K562 (cell line): ENCODE results near the gene R3HDM2. TPM values are rescaled to one million over a fixed set of nuclear protein-coding genes. Genes with fewer than 3 reads are reported as not detected.
A peak's percentile ranks its signal among the peaks of the same experiment; 100 is the strongest.

Experiments used
- CBX2 ChIP-seq: fragments of 200-600 bp; sonication (generic); IDR thresholded peaks from one replicate; pipeline ENCODE4 v1.6.1; 2012; ENCODE audit warnings: mild to moderate bottlenecking, low read length, inconsistent platforms; ENCODE audit not compliant: insufficient read depth, poor library complexity, severe bottlenecking
- CREB3L1 ChIP-seq: fragments of 450-650 bp; IDR thresholded peaks from 2 replicates; pipeline ENCODE4 v1.6.1; 2014; ENCODE audit warnings: low read depth, mild to moderate bottlenecking, moderate library complexity, borderline replicate concordance
- CREM ChIP-seq: IDR thresholded peaks from 2 replicates; pipeline ENCODE4 v1.6.1; 2014; ENCODE audit warnings: antibody characterized with exemption, low read depth
- FOXJ2 ChIP-seq: fragments of 200-800 bp; sonication (Bioruptor generic); IDR thresholded peaks from 2 replicates; pipeline ENCODE4 v1.6.1; 2016; ENCODE audit warnings: missing genetic modification characterization, missing compliant biosample characterization
- HDAC2 ChIP-seq: fragments of 450-650 bp; IDR thresholded peaks from 2 replicates; pipeline ENCODE4 v1.6.1; 2016; ENCODE audit warnings: mild to moderate bottlenecking
- HMG20B ChIP-seq: fragments of 250-450 bp; sonication (Bioruptor Pico); IDR thresholded peaks from 2 replicates; pipeline ENCODE4 v1.5.0; 2021; ENCODE audit warnings: mild to moderate bottlenecking
- MAFF ChIP-seq: IDR thresholded peaks from 2 replicates; pipeline ENCODE4 v1.6.1; 2012; ENCODE audit warnings: low read length, improper control_type of control experiment
- POLR2H ChIP-seq: IDR thresholded peaks from 2 replicates; pipeline ENCODE4 v1.6.1; 2016; ENCODE audit warnings: missing genetic modification characterization, low read depth, mild to moderate bottlenecking, control low read depth, missing compliant biosample characterization, moderate library complexity
- ZNF212 ChIP-seq: fragments of 450-650 bp; formaldehyde crosslinking; IDR thresholded peaks from 2 replicates; pipeline ENCODE4 v1.4.0; 2020; ENCODE audit warnings: mild to moderate bottlenecking
- ZNF311 ChIP-seq: fragments of 250-450 bp; sonication (Bioruptor Pico); IDR thresholded peaks from 2 replicates; pipeline ENCODE4 v1.4.0; 2020; ENCODE audit warnings: mild to moderate bottlenecking, moderate library complexity
- polyA plus RNA-seq, 8 experiments: library from polyadenylated mRNA; depleted of rRNA in 4 of 8; stranded (reverse) in 5 of 8; unstranded in 3 of 8; fragments of >200 nt; fragmentation: Nextera tagmentation in 2 of 8; fragmentation: Illumina TruSeq in 1 of 8; extraction: Ambion mirVana in 2 of 8; extraction: Trizol in 1 of 8; gene quantifications; 2 replicates each; pipeline versions ENCODE4 v1.2.1 to v1.2.3, GENCODE V29; 2011 to 2014; ENCODE audit warnings: inconsistent platforms in 1 of 8, missing spikeins in 1 of 8
- total RNA-seq, 7 experiments: library from RNA; depleted of rRNA in 6 of 7; stranded (reverse); fragments of >200 nt in 6 of 7; fragmentation: Illumina TruSeq in 2 of 7; extraction: Trizol in 2 of 7; gene quantifications; 2 replicates each; pipeline versions ENCODE4 v1.2.1 to v1.2.3, GENCODE V29; 2011 to 2021; ENCODE audit warnings: low replicate concordance in 1 of 7
- TF ChIP-seq, protein P1 (sequence below): sonication (generic); formaldehyde crosslinking; IDR thresholded peaks from 2 replicates; pipeline ENCODE4 v1.8.1; 2023; ENCODE audit warnings: mild to moderate bottlenecking, missing genetic modification reagents
- TF ChIP-seq, protein P2 (sequence below), 2 experiments: fragments of 450-650 bp; formaldehyde crosslinking in 1 of 2; IDR thresholded peaks; 2 replicates each; pipeline versions ENCODE4 v1.4.0 to v1.6.1; 2014 to 2020; ENCODE audit warnings: mild to moderate bottlenecking in 2 of 2, borderline replicate concordance in 1 of 2, low read depth in 1 of 2

Gene R3HDM2
- total and polyA plus RNA-seq, 9 of the 15 experiments (the other 6 are each of a cell fraction or from before 2014, with no cell fraction given) = 3.3 to 18.8 (median 9.0) TPM

GRCh38 chr12:57458665-57459054 is 27.8 kb upstream of the R3HDM2 start (continued):
- TF ChIP-seq, protein P1, sequence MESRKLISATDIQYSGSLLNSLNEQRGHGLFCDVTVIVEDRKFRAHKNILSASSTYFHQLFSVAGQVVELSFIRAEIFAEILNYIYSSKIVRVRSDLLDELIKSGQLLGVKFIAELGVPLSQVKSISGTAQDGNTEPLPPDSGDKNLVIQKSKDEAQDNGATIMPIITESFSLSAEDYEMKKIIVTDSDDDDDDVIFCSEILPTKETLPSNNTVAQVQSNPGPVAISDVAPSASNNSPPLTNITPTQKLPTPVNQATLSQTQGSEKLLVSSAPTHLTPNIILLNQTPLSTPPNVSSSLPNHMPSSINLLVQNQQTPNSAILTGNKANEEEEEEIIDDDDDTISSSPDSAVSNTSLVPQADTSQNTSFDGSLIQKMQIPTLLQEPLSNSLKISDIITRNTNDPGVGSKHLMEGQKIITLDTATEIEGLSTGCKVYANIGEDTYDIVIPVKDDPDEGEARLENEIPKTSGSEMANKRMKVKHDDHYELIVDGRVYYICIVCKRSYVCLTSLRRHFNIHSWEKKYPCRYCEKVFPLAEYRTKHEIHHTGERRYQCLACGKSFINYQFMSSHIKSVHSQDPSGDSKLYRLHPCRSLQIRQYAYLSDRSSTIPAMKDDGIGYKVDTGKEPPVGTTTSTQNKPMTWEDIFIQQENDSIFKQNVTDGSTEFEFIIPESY (CRISPR knock-in tag) = 0 out of 2 replicates have a peak, but pooled peaks have one; percentile 1
- TF ChIP-seq FOXJ2 (tag) = no peak
- TF ChIP-seq HDAC2 = 0 out of 2 replicates have a peak, but pooled peaks have one; percentile 11
- TF ChIP-seq, protein P2, sequence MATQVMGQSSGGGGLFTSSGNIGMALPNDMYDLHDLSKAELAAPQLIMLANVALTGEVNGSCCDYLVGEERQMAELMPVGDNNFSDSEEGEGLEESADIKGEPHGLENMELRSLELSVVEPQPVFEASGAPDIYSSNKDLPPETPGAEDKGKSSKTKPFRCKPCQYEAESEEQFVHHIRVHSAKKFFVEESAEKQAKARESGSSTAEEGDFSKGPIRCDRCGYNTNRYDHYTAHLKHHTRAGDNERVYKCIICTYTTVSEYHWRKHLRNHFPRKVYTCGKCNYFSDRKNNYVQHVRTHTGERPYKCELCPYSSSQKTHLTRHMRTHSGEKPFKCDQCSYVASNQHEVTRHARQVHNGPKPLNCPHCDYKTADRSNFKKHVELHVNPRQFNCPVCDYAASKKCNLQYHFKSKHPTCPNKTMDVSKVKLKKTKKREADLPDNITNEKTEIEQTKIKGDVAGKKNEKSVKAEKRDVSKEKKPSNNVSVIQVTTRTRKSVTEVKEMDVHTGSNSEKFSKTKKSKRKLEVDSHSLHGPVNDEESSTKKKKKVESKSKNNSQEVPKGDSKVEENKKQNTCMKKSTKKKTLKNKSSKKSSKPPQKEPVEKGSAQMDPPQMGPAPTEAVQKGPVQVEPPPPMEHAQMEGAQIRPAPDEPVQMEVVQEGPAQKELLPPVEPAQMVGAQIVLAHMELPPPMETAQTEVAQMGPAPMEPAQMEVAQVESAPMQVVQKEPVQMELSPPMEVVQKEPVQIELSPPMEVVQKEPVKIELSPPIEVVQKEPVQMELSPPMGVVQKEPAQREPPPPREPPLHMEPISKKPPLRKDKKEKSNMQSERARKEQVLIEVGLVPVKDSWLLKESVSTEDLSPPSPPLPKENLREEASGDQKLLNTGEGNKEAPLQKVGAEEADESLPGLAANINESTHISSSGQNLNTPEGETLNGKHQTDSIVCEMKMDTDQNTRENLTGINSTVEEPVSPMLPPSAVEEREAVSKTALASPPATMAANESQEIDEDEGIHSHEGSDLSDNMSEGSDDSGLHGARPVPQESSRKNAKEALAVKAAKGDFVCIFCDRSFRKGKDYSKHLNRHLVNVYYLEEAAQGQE (IDR thresholded peaks at IDR 0.05; ENCODE audit: borderline replicate concordance) = no peak
- TF ChIP-seq, protein P2 (CRISPR knock-in tag; IDR thresholded peaks at IDR 0.05; ENCODE audit: low read depth) = no peak
- no peak for TF ChIP-seq CREB3L1
- TF ChIP-seq MAFF = no peak
- TF ChIP-seq ZNF212 (CRISPR knock-in tag) = no peak
- no peak for TF ChIP-seq HMG20B
- TF ChIP-seq CREM = no peak
- TF ChIP-seq CBX2 = no peak
- TF ChIP-seq POLR2H = peak; percentile 88; the same call in 1 of the 2 replicates
- TF ChIP-seq ZNF311 = peak; percentile 49; the same call in 1 of the 2 replicates
